ENCODE measurements around the gene RBMS2. TPM values are rescaled to one million over a fixed set of nuclear protein-coding genes. Genes with fewer than 3 reads are reported as not detected.

Gene RBMS2, protein sequence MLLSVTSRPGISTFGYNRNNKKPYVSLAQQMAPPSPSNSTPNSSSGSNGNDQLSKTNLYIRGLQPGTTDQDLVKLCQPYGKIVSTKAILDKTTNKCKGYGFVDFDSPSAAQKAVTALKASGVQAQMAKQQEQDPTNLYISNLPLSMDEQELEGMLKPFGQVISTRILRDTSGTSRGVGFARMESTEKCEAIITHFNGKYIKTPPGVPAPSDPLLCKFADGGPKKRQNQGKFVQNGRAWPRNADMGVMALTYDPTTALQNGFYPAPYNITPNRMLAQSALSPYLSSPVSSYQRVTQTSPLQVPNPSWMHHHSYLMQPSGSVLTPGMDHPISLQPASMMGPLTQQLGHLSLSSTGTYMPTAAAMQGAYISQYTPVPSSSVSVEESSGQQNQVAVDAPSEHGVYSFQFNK
- 8.9 and 12.2 TPM in 2 replicates for polyA plus RNA-seq (2012; rRNA removed)
- 7.8 and 10.1 TPM in 2 replicates for polyA plus RNA-seq (2012; cell fraction: cytosol; rRNA removed)
- polyA plus RNA-seq (2012; cell fraction: nucleus; rRNA removed): 11.6 and 21.9 TPM in 2 replicates

DNA sequence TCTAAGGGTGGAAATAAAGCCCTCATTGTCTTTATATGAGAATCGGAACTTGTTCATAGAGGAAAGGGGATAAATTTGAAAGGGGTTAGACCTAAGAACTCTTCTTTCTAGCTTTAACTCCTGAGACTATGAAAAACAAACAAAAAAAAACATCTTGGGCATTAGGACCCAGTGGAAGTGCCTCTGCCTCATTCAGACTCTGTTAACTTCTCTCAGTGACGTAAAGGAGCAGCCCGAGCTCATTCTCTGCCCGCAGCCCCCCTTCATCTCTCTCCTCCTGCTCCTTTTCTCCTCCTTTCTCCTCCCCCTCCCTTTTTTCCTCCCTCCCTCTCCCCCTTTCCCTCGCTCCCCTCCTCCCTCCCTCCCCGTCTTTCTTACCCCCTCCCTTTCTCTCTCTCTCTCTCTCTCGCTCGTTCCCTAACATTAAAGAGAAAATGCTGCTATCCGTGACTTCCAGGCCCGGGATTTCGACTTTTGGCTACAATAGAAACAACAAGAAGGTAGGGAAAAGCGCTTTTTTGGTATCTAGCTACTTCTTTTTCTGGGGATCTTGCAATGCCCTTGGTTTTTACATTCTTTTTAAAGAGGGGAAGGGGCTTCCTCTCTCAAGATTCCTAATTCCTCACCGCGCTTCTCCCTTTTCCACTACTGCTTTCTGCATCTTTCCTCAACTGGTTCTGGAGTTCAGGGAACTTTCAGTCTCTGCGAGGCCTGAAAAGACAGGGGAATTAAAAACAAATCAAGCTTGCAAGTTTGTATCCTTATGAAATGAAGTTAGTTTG is at the start of gene RBMS2:
RBMS2 (plus strand) TSS at position 231 of the 782 bp plus-strand sequence; CDS start at position 435, 204 bp downstream.
- WGBS (ENCODE audit: low lambda C conversion rate): under 1% methylated on average over 15 of the region's 15 CpGs
- TF ChIP-seq GABPA (IDR thresholded peaks at IDR 0.05; ENCODE audit: low read depth): no peak
- TF ChIP-seq EP300 (IDR thresholded peaks at IDR 0.05; ENCODE audit: borderline replicate concordance in 1 of 2, low read depth in 1 of 2, low read length in 1 of 2): no peak
- TF ChIP-seq, protein P1, sequence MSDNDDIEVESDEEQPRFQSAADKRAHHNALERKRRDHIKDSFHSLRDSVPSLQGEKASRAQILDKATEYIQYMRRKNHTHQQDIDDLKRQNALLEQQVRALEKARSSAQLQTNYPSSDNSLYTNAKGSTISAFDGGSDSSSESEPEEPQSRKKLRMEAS (IDR thresholded peaks at IDR 0.05; ENCODE audit: low read depth): 0 out of 2 replicates have a peak, but pooled peaks have one; percentile 27
- TF ChIP-seq, protein P2, sequence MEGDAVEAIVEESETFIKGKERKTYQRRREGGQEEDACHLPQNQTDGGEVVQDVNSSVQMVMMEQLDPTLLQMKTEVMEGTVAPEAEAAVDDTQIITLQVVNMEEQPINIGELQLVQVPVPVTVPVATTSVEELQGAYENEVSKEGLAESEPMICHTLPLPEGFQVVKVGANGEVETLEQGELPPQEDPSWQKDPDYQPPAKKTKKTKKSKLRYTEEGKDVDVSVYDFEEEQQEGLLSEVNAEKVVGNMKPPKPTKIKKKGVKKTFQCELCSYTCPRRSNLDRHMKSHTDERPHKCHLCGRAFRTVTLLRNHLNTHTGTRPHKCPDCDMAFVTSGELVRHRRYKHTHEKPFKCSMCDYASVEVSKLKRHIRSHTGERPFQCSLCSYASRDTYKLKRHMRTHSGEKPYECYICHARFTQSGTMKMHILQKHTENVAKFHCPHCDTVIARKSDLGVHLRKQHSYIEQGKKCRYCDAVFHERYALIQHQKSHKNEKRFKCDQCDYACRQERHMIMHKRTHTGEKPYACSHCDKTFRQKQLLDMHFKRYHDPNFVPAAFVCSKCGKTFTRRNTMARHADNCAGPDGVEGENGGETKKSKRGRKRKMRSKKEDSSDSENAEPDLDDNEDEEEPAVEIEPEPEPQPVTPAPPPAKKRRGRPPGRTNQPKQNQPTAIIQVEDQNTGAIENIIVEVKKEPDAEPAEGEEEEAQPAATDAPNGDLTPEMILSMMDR (IDR thresholded peaks at IDR 0.05): no peak
- TF ChIP-seq, protein P3, sequence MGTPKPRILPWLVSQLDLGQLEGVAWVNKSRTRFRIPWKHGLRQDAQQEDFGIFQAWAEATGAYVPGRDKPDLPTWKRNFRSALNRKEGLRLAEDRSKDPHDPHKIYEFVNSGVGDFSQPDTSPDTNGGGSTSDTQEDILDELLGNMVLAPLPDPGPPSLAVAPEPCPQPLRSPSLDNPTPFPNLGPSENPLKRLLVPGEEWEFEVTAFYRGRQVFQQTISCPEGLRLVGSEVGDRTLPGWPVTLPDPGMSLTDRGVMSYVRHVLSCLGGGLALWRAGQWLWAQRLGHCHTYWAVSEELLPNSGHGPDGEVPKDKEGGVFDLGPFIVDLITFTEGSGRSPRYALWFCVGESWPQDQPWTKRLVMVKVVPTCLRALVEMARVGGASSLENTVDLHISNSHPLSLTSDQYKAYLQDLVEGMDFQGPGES (IDR thresholded peaks at IDR 0.05; ENCODE audit: low read depth, low read length): no peak
- peak; percentile 34; the same call in 1 of the 2 replicates for TF ChIP-seq POLR2AphosphoS5 (IDR thresholded peaks at IDR 0.05; ENCODE audit: low read depth, low read length)
- TF ChIP-seq SMC3 (IDR thresholded peaks at IDR 0.05; ENCODE audit: low read depth, low read length): no peak
- TF ChIP-seq CHD2 (IDR thresholded peaks at IDR 0.05; ENCODE audit: low read length, partially characterized antibody): no peak
- TF ChIP-seq, protein P4, sequence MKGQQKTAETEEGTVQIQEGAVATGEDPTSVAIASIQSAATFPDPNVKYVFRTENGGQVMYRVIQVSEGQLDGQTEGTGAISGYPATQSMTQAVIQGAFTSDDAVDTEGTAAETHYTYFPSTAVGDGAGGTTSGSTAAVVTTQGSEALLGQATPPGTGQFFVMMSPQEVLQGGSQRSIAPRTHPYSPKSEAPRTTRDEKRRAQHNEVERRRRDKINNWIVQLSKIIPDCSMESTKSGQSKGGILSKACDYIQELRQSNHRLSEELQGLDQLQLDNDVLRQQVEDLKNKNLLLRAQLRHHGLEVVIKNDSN (IDR thresholded peaks at IDR 0.05; ENCODE audit: borderline replicate concordance, low read depth): no peak
- no peak for TF ChIP-seq NFIC (IDR thresholded peaks at IDR 0.05; ENCODE audit: borderline replicate concordance)
- TF ChIP-seq SIN3A (IDR thresholded peaks at IDR 0.05; ENCODE audit: borderline replicate concordance, low read depth, low read length): no peak
- TF ChIP-seq RXRA (IDR thresholded peaks at IDR 0.05; ENCODE audit: borderline replicate concordance, low read depth): no peak
- no peak for TF ChIP-seq FOSL2 (IDR thresholded peaks at IDR 0.05; ENCODE audit: borderline replicate concordance, low read depth)
- TF ChIP-seq MXI1 (IDR thresholded peaks at IDR 0.05; ENCODE audit: low read depth, low read length): peak; percentile 47; the same call in 1 of the 2 replicates
- no peak for TF ChIP-seq TEAD4 (IDR thresholded peaks at IDR 0.05; ENCODE audit: borderline replicate concordance, insufficient read depth)
- TF ChIP-seq FOXJ3 (CRISPR knock-in tag; IDR thresholded peaks at IDR 0.05): no peak
- TF ChIP-seq RFX5 (IDR thresholded peaks at IDR 0.05; ENCODE audit: low read length): no peak
- TF ChIP-seq RCOR1 (IDR thresholded peaks at IDR 0.05; ENCODE audit: low read length): peak; percentile 57
- TF ChIP-seq, protein P5, sequence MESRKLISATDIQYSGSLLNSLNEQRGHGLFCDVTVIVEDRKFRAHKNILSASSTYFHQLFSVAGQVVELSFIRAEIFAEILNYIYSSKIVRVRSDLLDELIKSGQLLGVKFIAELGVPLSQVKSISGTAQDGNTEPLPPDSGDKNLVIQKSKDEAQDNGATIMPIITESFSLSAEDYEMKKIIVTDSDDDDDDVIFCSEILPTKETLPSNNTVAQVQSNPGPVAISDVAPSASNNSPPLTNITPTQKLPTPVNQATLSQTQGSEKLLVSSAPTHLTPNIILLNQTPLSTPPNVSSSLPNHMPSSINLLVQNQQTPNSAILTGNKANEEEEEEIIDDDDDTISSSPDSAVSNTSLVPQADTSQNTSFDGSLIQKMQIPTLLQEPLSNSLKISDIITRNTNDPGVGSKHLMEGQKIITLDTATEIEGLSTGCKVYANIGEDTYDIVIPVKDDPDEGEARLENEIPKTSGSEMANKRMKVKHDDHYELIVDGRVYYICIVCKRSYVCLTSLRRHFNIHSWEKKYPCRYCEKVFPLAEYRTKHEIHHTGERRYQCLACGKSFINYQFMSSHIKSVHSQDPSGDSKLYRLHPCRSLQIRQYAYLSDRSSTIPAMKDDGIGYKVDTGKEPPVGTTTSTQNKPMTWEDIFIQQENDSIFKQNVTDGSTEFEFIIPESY (IDR thresholded peaks at IDR 0.05; ENCODE audit: borderline replicate concordance, low read depth): 0 out of 2 replicates have a peak, but pooled peaks have one; percentile 47
- TF ChIP-seq MEF2A (IDR thresholded peaks at IDR 0.05; ENCODE audit: borderline replicate concordance, low read depth): no peak
- no peak for TF ChIP-seq NRF1 (IDR thresholded peaks at IDR 0.05; ENCODE audit: low read depth, low read length)
- TF ChIP-seq RAD21 (IDR thresholded peaks at IDR 0.05; ENCODE audit: low read length): no peak
- TF ChIP-seq, protein P6, sequence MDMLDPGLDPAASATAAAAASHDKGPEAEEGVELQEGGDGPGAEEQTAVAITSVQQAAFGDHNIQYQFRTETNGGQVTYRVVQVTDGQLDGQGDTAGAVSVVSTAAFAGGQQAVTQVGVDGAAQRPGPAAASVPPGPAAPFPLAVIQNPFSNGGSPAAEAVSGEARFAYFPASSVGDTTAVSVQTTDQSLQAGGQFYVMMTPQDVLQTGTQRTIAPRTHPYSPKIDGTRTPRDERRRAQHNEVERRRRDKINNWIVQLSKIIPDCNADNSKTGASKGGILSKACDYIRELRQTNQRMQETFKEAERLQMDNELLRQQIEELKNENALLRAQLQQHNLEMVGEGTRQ (IDR thresholded peaks at IDR 0.05; ENCODE audit: borderline replicate concordance, low read depth, low read length): no peak
- TF ChIP-seq TCF12 (IDR thresholded peaks at IDR 0.05): peak; percentile 26; the same call in 1 of the 2 replicates

More for the DNA sequence above, at the start of gene RBMS2:
- Histone ChIP-seq H3K27ac (ENCODE audit: low read depth in 2 of 2, low read length in 1 of 2) (peak within 1 kb of the TSS; percentile 83 to 93), H4K20me1 (ENCODE audit: insufficient read depth) (no peaks in the 10 kb centered on the region), H3K9ac (peak within 1 kb of the TSS; percentile 87), H3K36me3 (replicated peaks in 1 of 2; ENCODE audit: control insufficient read depth in 1 of 2, insufficient read depth in 2 of 2, low read length in 1 of 2) (no peaks in the 10 kb centered on the region), H2AFZ (ENCODE audit: low read depth) (peak within 1 kb of the TSS; percentile 74), H3K9me3 (no peaks in the 10 kb centered on the region), H3F3A (replicated peaks; ENCODE audit: insufficient read depth) (peaks cover 33% of the 10 kb centered on the region), H3K4me1 (ENCODE audit: control insufficient read depth in 1 of 2, insufficient read depth in 2 of 2, low read depth in 1 of 2, low read length in 1 of 2) (peaks cover 0 to under 1% of the 10 kb centered on the region in 2 experiments; a peak in 1 of 4 replicates), H3K79me2 (ENCODE audit: insufficient read depth) (peaks cover 49% of the 10 kb centered on the region), H3K4me2 (peak within 1 kb of the TSS; percentile 79), H3K9me2 (no peaks in the 10 kb centered on the region), H3K27me3 (ENCODE audit: insufficient read depth) (no peaks in the 10 kb centered on the region), H3K4me3 (ENCODE audit: low read depth in 2 of 2, low read length in 1 of 2) (peak within 1 kb of the TSS; percentile 62 to 73)
- peak; percentile 75 for DNase-seq
- ChIA-PET POLR2A (interaction anchor here (0.6 to 1.3 kb wide), 2 partner anchors 115 to 140 kb away, joined by 3 to 5 read pairs; no protein-coding TSS in a partner anchor), CTCF (interaction anchor here (0.7 to 5.1 kb wide), 14 partner anchors 8 to 332 kb away, joined by 3 to 29 read pairs (median 3); partner anchors contain the start of genes ATP5F1B and SMARCC2)
